ENCODE results near the gene TFEC.

GRCh38 chr7:116013675-116014074 is 16.9 kb downstream of the TFEC start:
- TF ChIP-seq, protein P1, sequence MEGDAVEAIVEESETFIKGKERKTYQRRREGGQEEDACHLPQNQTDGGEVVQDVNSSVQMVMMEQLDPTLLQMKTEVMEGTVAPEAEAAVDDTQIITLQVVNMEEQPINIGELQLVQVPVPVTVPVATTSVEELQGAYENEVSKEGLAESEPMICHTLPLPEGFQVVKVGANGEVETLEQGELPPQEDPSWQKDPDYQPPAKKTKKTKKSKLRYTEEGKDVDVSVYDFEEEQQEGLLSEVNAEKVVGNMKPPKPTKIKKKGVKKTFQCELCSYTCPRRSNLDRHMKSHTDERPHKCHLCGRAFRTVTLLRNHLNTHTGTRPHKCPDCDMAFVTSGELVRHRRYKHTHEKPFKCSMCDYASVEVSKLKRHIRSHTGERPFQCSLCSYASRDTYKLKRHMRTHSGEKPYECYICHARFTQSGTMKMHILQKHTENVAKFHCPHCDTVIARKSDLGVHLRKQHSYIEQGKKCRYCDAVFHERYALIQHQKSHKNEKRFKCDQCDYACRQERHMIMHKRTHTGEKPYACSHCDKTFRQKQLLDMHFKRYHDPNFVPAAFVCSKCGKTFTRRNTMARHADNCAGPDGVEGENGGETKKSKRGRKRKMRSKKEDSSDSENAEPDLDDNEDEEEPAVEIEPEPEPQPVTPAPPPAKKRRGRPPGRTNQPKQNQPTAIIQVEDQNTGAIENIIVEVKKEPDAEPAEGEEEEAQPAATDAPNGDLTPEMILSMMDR (conservative IDR thresholded peaks at IDR 0.05 in 1 of 2, IDR thresholded peaks at IDR 0.05 in 1 of 2; ENCODE audit: extremely low read depth in 1 of 2, insufficient read depth in 1 of 2, low read depth in 1 of 2, low read length in 2 of 2) = no peak
- TF ChIP-seq EZH2 (IDR thresholded peaks at IDR 0.05; ENCODE audit: borderline replicate concordance, low read length) = no peak

Measured in mammary epithelial cell (primary cell).